H9 (cell line): ENCODE measurements around the gene HYI. TPM values are rescaled to one million over a fixed set of nuclear protein-coding genes. Genes with fewer than 3 reads are reported as not detected.

Source experiments
- DNase-seq: peaks from one replicate; pipeline ENCODE4 v3.0.0-alpha.2; 2017
- H2AFZ ChIP-seq: one replicate; pipeline ENCODE4 v1.6.1; 2013; ENCODE audit warnings: mild to moderate bottlenecking, low read length, control low read depth, moderate library complexity
- H2AK5ac ChIP-seq: 2 replicates; pipeline ENCODE4 v1.6.1; 2013; ENCODE audit warnings: low read length, control low read depth, mixed read lengths; ENCODE audit not compliant: insufficient read length
- H2BK120ac ChIP-seq: one replicate; pipeline ENCODE4 v1.6.1; 2013; ENCODE audit warnings: low read depth, mild to moderate bottlenecking, low read length, control low read depth, inconsistent platforms; ENCODE audit not compliant: poor library complexity, severe bottlenecking
- H2BK12ac ChIP-seq: 2 replicates; pipeline ENCODE4 v1.6.1; 2013; ENCODE audit warnings: low read length, control low read depth, mixed read lengths, low read depth; ENCODE audit not compliant: insufficient read length
- H2BK15ac ChIP-seq: 2 replicates; pipeline ENCODE4 v1.6.1; 2013; ENCODE audit warnings: low read depth, low read length, control low read depth
- H2BK20ac ChIP-seq: one replicate; pipeline ENCODE4 v1.6.1; 2013; ENCODE audit warnings: low read depth, mild to moderate bottlenecking, low read length, control low read depth, inconsistent platforms; ENCODE audit not compliant: poor library complexity, severe bottlenecking
- H2BK5ac ChIP-seq: 2 replicates; pipeline ENCODE4 v1.6.1; 2013; ENCODE audit warnings: low read length, control low read depth, mixed read lengths; ENCODE audit not compliant: insufficient read length
- H3K14ac ChIP-seq: 2 replicates; pipeline ENCODE4 v1.6.1; 2013; ENCODE audit warnings: low read length, control low read depth; ENCODE audit not compliant: insufficient read depth
- H3K18ac ChIP-seq: 2 replicates; pipeline ENCODE4 v1.6.1; 2013; ENCODE audit warnings: low read depth, mild to moderate bottlenecking, mixed read lengths, low read length, control low read depth; ENCODE audit not compliant: insufficient read length
- H3K23ac ChIP-seq: 2 replicates; pipeline ENCODE4 v1.6.1; 2013; ENCODE audit warnings: low read length, control low read depth, mixed read lengths, low read depth; ENCODE audit not compliant: insufficient read length
- H3K23me2 ChIP-seq: 2 replicates; pipeline ENCODE4 v1.6.1; 2013; ENCODE audit warnings: low read depth, mild to moderate bottlenecking, mixed read lengths, low read length, control low read depth; ENCODE audit not compliant: insufficient read length, poor library complexity, severe bottlenecking
- H3K27ac ChIP-seq: 2 replicates; pipeline ENCODE4 v1.5.1; 2013; ENCODE audit warnings: low read length, control low read depth, mixed read lengths, low read depth; ENCODE audit not compliant: insufficient read length
- H3K27me3 ChIP-seq: 2 replicates; pipeline ENCODE4 v1.6.1; 2013; ENCODE audit warnings: low read length, control low read depth, inconsistent platforms; ENCODE audit not compliant: insufficient read depth
- H3K4ac ChIP-seq: 2 replicates; pipeline ENCODE4 v1.6.1; 2013; ENCODE audit warnings: low read depth, mild to moderate bottlenecking, control low read depth, inconsistent platforms, low read length, moderate library complexity
- H3K4me1 ChIP-seq: 2 replicates; pipeline ENCODE4 v1.6.1; 2013; ENCODE audit warnings: low read length, control low read depth, inconsistent platforms; ENCODE audit not compliant: insufficient read depth
- H3K4me2 ChIP-seq: 2 replicates; pipeline ENCODE4 v1.6.1; 2013; ENCODE audit warnings: low read length, control low read depth, mixed read lengths; ENCODE audit not compliant: insufficient read length, insufficient read depth
- H3K56ac ChIP-seq: 2 replicates; pipeline ENCODE4 v1.6.1; 2013; ENCODE audit warnings: low read depth, mild to moderate bottlenecking, mixed read lengths, low read length, control low read depth; ENCODE audit not compliant: insufficient read length
- H3K79me1 ChIP-seq: 2 replicates; pipeline ENCODE4 v1.6.1; 2013; ENCODE audit warnings: low read depth, mild to moderate bottlenecking, moderate library complexity, low read length, control low read depth, inconsistent platforms; ENCODE audit not compliant: insufficient read depth, poor library complexity, severe bottlenecking
- H3K79me2 ChIP-seq: 2 replicates; pipeline ENCODE4 v1.6.1; 2013; ENCODE audit warnings: low read length, control low read depth, inconsistent platforms; ENCODE audit not compliant: insufficient read depth
- H3K9ac ChIP-seq: 2 replicates; pipeline ENCODE4 v1.6.1; 2013; ENCODE audit warnings: low read length, control low read depth, mixed read lengths; ENCODE audit not compliant: insufficient read length; ENCODE audit errors: extremely low read depth
- H3K9me3 ChIP-seq: one replicate; pipeline ENCODE4 v1.6.1; 2013; ENCODE audit warnings: low read depth, low read length, inconsistent platforms; ENCODE audit not compliant: control insufficient read depth
- H3T11ph ChIP-seq: one replicate; pipeline ENCODE4 v1.6.1; 2013; ENCODE audit warnings: mild to moderate bottlenecking, low read length, control low read depth, inconsistent platforms
- H4K20me1 ChIP-seq: one replicate; pipeline ENCODE4 v1.6.1; 2013; ENCODE audit not compliant: control insufficient read depth, insufficient read length, insufficient read depth
- H4K5ac ChIP-seq: 2 replicates; pipeline ENCODE4 v1.6.1; 2013; ENCODE audit warnings: low read depth, mild to moderate bottlenecking, mixed read lengths, low read length, control low read depth; ENCODE audit not compliant: insufficient read length
- H4K8ac ChIP-seq: replicated peaks from 2 replicates; pipeline ENCODE4 v1.6.1; 2013; ENCODE audit warnings: low read length, control low read depth, mixed read lengths, low read depth; ENCODE audit not compliant: insufficient read length
- H4K91ac ChIP-seq: 2 replicates; pipeline ENCODE4 v1.6.1; 2013; ENCODE audit warnings: low read depth, mild to moderate bottlenecking, moderate library complexity, mixed read lengths, low read length, control low read depth; ENCODE audit not compliant: insufficient read length
- H3K27ac Mint-ChIP-seq, 3 experiments: 2 replicates in 2 of 3; 3 replicates in 1 of 3; pipeline ENCODE4 v1.8.0; 2020 to 2021; ENCODE audit warnings: mixed read lengths in 3 of 3, mild to moderate bottlenecking in 1 of 3, moderate library complexity in 1 of 3
- H3K27me3 Mint-ChIP-seq: 2 replicates; pipeline ENCODE4 v1.8.0; 2021; ENCODE audit warnings: low read depth, mild to moderate bottlenecking, moderate library complexity, mixed read lengths
- H3K36me3 Mint-ChIP-seq, 3 experiments: 2 replicates in 2 of 3; 3 replicates in 1 of 3; pipeline ENCODE4 v1.8.0; 2020 to 2021; ENCODE audit warnings: low read depth in 3 of 3, mixed read lengths in 3 of 3; ENCODE audit not compliant: insufficient read depth in 1 of 3
- H3K4me1 Mint-ChIP-seq, 2 experiments: 2 replicates each; pipeline ENCODE4 v1.8.0; 2020; ENCODE audit warnings: mixed read lengths in 2 of 2
- H3K4me3 Mint-ChIP-seq, 2 experiments: 2 replicates in 1 of 2; 3 replicates in 1 of 2; pipeline ENCODE4 v1.8.0; 2020 to 2021; ENCODE audit warnings: mild to moderate bottlenecking in 2 of 2, mixed read lengths in 2 of 2, moderate library complexity in 1 of 2
- H3K9me3 Mint-ChIP-seq, 2 experiments: 2 replicates in 1 of 2; 3 replicates in 1 of 2; pipeline ENCODE4 v1.8.0; 2020; ENCODE audit warnings: mild to moderate bottlenecking in 2 of 2, mixed read lengths in 2 of 2, moderate library complexity in 1 of 2
- WGBS: extraction: QIAGEN DNeasy Blood & Tissue Kit; methylation state at CpG from one replicate; pipeline ENCODE4 v1.1.7; 2013; ENCODE audit warnings: missing lambda C conversion rate, low lambda C conversion rate, mixed read lengths; ENCODE audit not compliant: insufficient read length; ENCODE audit errors: extremely low coverage; 5-methylcytosine and 5-hydroxymethylcytosine counted together
- total RNA-seq: library from RNA; stranded (reverse); gene quantifications from 2 replicates; pipeline ENCODE4 v1.2.1, GENCODE V29; 2021
- TF ChIP-seq, protein P1 (sequence below): fragments of 200-600 bp; sonication (generic); conservative IDR thresholded peaks from 3 replicates; pipeline ENCODE4 v1.8.0; 2021; ENCODE audit warnings: antibody characterized with exemption, mild to moderate bottlenecking

HYI gene
- total RNA-seq, 1 experiment from 2014 or later = 16.1 TPM

DNA sequence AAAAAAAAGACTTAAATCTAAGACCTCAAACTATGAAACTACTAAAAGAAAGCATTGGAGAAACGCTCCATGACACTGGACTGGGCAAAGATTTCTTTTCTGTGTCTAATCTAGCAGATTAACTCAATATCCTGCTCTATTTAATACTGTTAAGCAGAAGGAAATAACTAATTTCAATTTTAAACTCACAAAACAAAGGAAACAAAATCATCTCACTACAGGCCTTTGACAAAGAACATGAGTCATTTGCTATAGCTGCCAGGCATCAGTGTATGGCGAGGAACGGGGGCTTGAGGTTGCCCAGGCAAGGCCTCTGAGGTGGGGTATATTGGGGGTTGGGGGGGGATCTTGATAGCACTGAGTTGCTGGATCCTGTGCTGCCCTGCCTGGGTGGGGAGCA is 43.2 kb downstream of the HYI start:
- no peak overlapping the region for H2BK120ac ChIP-seq
- no peak overlapping the region for H2BK5ac ChIP-seq
- H4K8ac ChIP-seq = no peak overlapping the region
- TF ChIP-seq, protein P1, sequence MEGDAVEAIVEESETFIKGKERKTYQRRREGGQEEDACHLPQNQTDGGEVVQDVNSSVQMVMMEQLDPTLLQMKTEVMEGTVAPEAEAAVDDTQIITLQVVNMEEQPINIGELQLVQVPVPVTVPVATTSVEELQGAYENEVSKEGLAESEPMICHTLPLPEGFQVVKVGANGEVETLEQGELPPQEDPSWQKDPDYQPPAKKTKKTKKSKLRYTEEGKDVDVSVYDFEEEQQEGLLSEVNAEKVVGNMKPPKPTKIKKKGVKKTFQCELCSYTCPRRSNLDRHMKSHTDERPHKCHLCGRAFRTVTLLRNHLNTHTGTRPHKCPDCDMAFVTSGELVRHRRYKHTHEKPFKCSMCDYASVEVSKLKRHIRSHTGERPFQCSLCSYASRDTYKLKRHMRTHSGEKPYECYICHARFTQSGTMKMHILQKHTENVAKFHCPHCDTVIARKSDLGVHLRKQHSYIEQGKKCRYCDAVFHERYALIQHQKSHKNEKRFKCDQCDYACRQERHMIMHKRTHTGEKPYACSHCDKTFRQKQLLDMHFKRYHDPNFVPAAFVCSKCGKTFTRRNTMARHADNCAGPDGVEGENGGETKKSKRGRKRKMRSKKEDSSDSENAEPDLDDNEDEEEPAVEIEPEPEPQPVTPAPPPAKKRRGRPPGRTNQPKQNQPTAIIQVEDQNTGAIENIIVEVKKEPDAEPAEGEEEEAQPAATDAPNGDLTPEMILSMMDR = no peak
- no peak overlapping the region for H3K18ac ChIP-seq
- H3K23me2 ChIP-seq = no peaks in the 10 kb centered on the region
- H2AK5ac ChIP-seq = no peak overlapping the region
- H2AFZ ChIP-seq = no peak overlapping the region
- Mint-ChIP-seq H3K4me1 (no peaks in the 10 kb centered on the region), H3K27me3 (no peaks in the 10 kb centered on the region), H3K27ac (no peak overlapping the region; a peak in 1 of 7 replicates), H3K4me3 (no peak overlapping the region), H3K9me3 (peaks cover 0 to 2% of the 10 kb centered on the region in 2 experiments; a peak in 1 of 5 replicates), H3K36me3 (peaks cover 7 to 36% (median 15%) of the 10 kb centered on the region in 3 experiments; a peak in 6 of 7 replicates)
- no peak overlapping the region for H2BK15ac ChIP-seq
- H4K5ac ChIP-seq = no peak overlapping the region
- H2BK20ac ChIP-seq = no peak overlapping the region
- H3K23ac ChIP-seq = no peak overlapping the region
- no peak overlapping the region for H3K56ac ChIP-seq
- H3T11ph ChIP-seq = no peak overlapping the region
- no peaks in the 10 kb centered on the region for H3K27me3 ChIP-seq
- no peak overlapping the region for H3K4ac ChIP-seq
- H3K14ac ChIP-seq = no peak overlapping the region
- no peak overlapping the region for H3K9ac ChIP-seq
- WGBS = no CpG with 5 or more reads among the region's 3 CpGs
- no peaks in the 10 kb centered on the region for H3K4me1 ChIP-seq
- H4K20me1 ChIP-seq = no peaks in the 10 kb centered on the region
- no peak overlapping the region for H3K27ac ChIP-seq
- no peak overlapping the region for H4K91ac ChIP-seq
- H3K79me1 ChIP-seq = no peaks in the 10 kb centered on the region
- no peaks in the 10 kb centered on the region for H3K79me2 ChIP-seq
- no peak overlapping the region for H2BK12ac ChIP-seq
- H3K4me2 ChIP-seq = no peak overlapping the region
- DNase-seq = no peak
- H3K9me3 ChIP-seq = no peaks in the 10 kb centered on the region
